HUES64 (cell line): ENCODE measurements around the gene LGALS7.
"Not testable (repeated sequence)": the region's sequence is repeated elsewhere in the genome, so short reads cannot be mapped to it uniquely, and the experiment has no call there.

Experiments
- H3K27ac ChIP-seq: 2 replicates; pipeline ENCODE4 v1.7.0; 2013; ENCODE audit warnings: low read depth, low read length, inconsistent platforms
- H3K27me3 ChIP-seq: 2 replicates; pipeline ENCODE4 v1.6.1; 2013; ENCODE audit warnings: mild to moderate bottlenecking, low read length; ENCODE audit not compliant: insufficient read depth
- H3K36me3 ChIP-seq: 2 replicates; pipeline ENCODE4 v1.6.1; 2013; ENCODE audit warnings: mild to moderate bottlenecking, low read length; ENCODE audit not compliant: insufficient read depth
- H3K4me1 ChIP-seq: 2 replicates; pipeline ENCODE4 v1.6.1; 2013; ENCODE audit warnings: mild to moderate bottlenecking, low read length, moderate library complexity; ENCODE audit not compliant: insufficient read depth
- H3K4me3 ChIP-seq: 2 replicates; pipeline ENCODE4 v1.5.1; 2013; ENCODE audit warnings: mild to moderate bottlenecking, low read length, moderate library complexity
- H3K9ac ChIP-seq: 2 replicates; pipeline ENCODE4 v1.6.1; 2013; ENCODE audit warnings: mild to moderate bottlenecking, low read depth, low read length
- H3K9me3 ChIP-seq: 2 replicates; pipeline ENCODE4 v1.6.1; 2013; ENCODE audit warnings: low read depth, low read length; ENCODE audit not compliant: insufficient read depth
- WGBS: fragments of 150-250, 120-280 bp; methylation state at CpG from one replicate; pipeline ENCODE4 v1.1.7; 2013; ENCODE audit warnings: missing lambda C conversion rate; 5-methylcytosine and 5-hydroxymethylcytosine counted together

The LGALS7 gene

GRCh38 chr19:38769635-38770211 lies 3.6 kb downstream of the LGALS7 start:
- H3K27ac ChIP-seq = no peak overlapping the region
- H3K4me3 ChIP-seq = no peak overlapping the region
- H3K27me3 ChIP-seq = no peaks in the 10 kb centered on the region; the same call in 1 of the 2 replicates
- no peaks in the 10 kb centered on the region for H3K4me1 ChIP-seq
- no peaks in the 10 kb centered on the region for H3K36me3 ChIP-seq
- H3K9me3 ChIP-seq = no peaks in the 10 kb centered on the region
- 0 out of 2 replicates have a peak overlapping the region, but pooled peaks have one; percentile 16 for H3K9ac ChIP-seq
- WGBS = 66% methylated on average over 42 of the region's 42 CpGs

- Histone ChIP-seq H3K27ac (no peak overlapping the region), H3K9ac (no peak overlapping the region), H3K9me3 (no peaks in the 10 kb centered on the region), H3K4me1 (no peaks in the 10 kb centered on the region), H3K4me3 (no peak overlapping the region), H3K36me3 (no peaks in the 10 kb centered on the region), H3K27me3 (no peaks in the 10 kb centered on the region; the same call in 1 of the 2 replicates)
- WGBS = 91% methylated on average over 10 of the region's 10 CpGs
Measured at GRCh38 chr19:38766276-38767047, 6.9 kb downstream of the LGALS7 start.

GRCh38 chr19:38765214-38765613 lies 8.1 kb downstream of the LGALS7 start:
- Histone ChIP-seq H3K9ac (no peak overlapping the region), H3K4me1 (no peaks in the 10 kb centered on the region), H3K36me3 (no peaks in the 10 kb centered on the region), H3K27ac (no peak overlapping the region), H3K9me3 (no peaks in the 10 kb centered on the region), H3K4me3 (no peak overlapping the region), H3K27me3 (no peaks in the 10 kb centered on the region; the same call in 1 of the 2 replicates)
- WGBS = 95% methylated on average over 2 of the region's 2 CpGs

GRCh38 chr19:38763795-38764220 lies 9.5 kb downstream of the LGALS7 start:
- Histone ChIP-seq H3K9me3 (no peaks in the 10 kb centered on the region), H3K4me3 (no peak overlapping the region), H3K27me3 (no peaks in the 10 kb centered on the region), H3K4me1 (no peaks in the 10 kb centered on the region), H3K9ac (no peak overlapping the region), H3K36me3 (no peaks in the 10 kb centered on the region), H3K27ac (no peak overlapping the region)
- 98% methylated on average over 3 of the region's 3 CpGs for WGBS

GRCh38 chr19:38761884-38762389 lies 11.4 kb downstream of the LGALS7 start:
- not testable (repeated sequence) for H3K36me3 ChIP-seq, H3K27me3 ChIP-seq, H3K9ac ChIP-seq, H3K4me1 ChIP-seq, H3K4me3 ChIP-seq, H3K9me3 ChIP-seq, H3K27ac ChIP-seq
- WGBS = 93% methylated on average over 9 of the region's 9 CpGs

- H3K9me3 ChIP-seq, H3K36me3 ChIP-seq, H3K9ac ChIP-seq, H3K27me3 ChIP-seq, H3K27ac ChIP-seq, H3K4me3 ChIP-seq, H3K4me1 ChIP-seq: not testable (repeated sequence)
- 94% methylated on average over 4 of the region's 6 CpGs for WGBS
Measured at GRCh38 chr19:38760805-38761517, 12.4 kb downstream of the LGALS7 start.

GRCh38 chr19:38759590-38760003 lies 13.7 kb downstream of the LGALS7 start:
- no peak overlapping the region for H3K4me3 ChIP-seq
- WGBS = 84% methylated on average over 10 of the region's 10 CpGs
- no peak overlapping the region for H3K27ac ChIP-seq
- H3K4me1 ChIP-seq = no peaks in the 10 kb centered on the region
- H3K9ac ChIP-seq = no peak overlapping the region
- no peaks in the 10 kb centered on the region for H3K36me3 ChIP-seq
- H3K9me3 ChIP-seq = no peaks in the 10 kb centered on the region
- no peaks in the 10 kb centered on the region for H3K27me3 ChIP-seq

GRCh38 chr19:38754196-38754595 lies 19.1 kb downstream of the LGALS7 start:
- no CpG with 5 or more reads among the region's 2 CpGs for WGBS
- H3K9me3 ChIP-seq, H3K9ac ChIP-seq, H3K27me3 ChIP-seq, H3K27ac ChIP-seq, H3K4me1 ChIP-seq, H3K36me3 ChIP-seq, H3K4me3 ChIP-seq: not testable (repeated sequence)

GRCh38 chr19:38753783-38754182 lies 19.5 kb downstream of the LGALS7 start:
- not testable (repeated sequence) for H3K4me1 ChIP-seq, H3K4me3 ChIP-seq, H3K9me3 ChIP-seq, H3K36me3 ChIP-seq, H3K27me3 ChIP-seq, H3K9ac ChIP-seq, H3K27ac ChIP-seq
- WGBS = 87% methylated on average over 3 of the region's 3 CpGs

GRCh38 chr19:38745316-38745715 lies 28.0 kb downstream of the LGALS7 start:
- Histone ChIP-seq H3K9ac (no peak overlapping the region), H3K9me3 (no peaks in the 10 kb centered on the region)
- WGBS = 84% methylated on average over 7 of the region's 7 CpGs

GRCh38 chr19:38744874-38745273 lies 28.4 kb downstream of the LGALS7 start:
- Histone ChIP-seq H3K4me3 (no peak overlapping the region), H3K36me3 (no peaks in the 10 kb centered on the region), H3K27ac (no peak overlapping the region), H3K9ac (no peak overlapping the region), H3K4me1 (no peaks in the 10 kb centered on the region), H3K27me3 (no peaks in the 10 kb centered on the region), H3K9me3 (no peaks in the 10 kb centered on the region)
- 88% methylated on average over 6 of the region's 6 CpGs for WGBS

More at GRCh38 chr19:38745316-38745715, 28.0 kb downstream of the LGALS7 start:
- Histone ChIP-seq H3K27ac (no peak overlapping the region), H3K27me3 (no peaks in the 10 kb centered on the region), H3K36me3 (no peaks in the 10 kb centered on the region), H3K4me3 (no peak overlapping the region), H3K4me1 (no peaks in the 10 kb centered on the region)
